ENCODE data around the gene DUSP1.

Gene DUSP1

DNA sequence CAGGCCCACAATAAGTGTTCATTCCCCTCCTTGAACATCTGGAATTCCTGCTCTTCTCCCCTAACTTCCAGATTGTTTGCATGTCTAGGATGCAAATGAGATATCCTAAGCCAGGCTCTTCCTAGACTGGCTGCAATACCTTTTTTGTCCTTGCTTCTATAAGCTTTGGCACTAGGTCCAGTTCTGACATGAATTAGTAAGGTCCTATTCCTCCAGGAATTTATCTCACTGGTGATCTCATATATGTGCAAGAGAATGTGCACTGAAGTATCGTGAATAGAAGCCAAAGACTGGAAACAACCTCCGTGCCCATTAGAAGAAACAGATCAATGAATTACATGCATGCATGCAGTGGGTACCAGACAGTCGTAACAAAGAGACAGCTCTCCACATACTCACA is 25.2 kb downstream of the DUSP1 start:
- DNase-seq (ENCODE audit: low read depth in 4 of 4, low spot score in 1 of 4), result no peak

DNA sequence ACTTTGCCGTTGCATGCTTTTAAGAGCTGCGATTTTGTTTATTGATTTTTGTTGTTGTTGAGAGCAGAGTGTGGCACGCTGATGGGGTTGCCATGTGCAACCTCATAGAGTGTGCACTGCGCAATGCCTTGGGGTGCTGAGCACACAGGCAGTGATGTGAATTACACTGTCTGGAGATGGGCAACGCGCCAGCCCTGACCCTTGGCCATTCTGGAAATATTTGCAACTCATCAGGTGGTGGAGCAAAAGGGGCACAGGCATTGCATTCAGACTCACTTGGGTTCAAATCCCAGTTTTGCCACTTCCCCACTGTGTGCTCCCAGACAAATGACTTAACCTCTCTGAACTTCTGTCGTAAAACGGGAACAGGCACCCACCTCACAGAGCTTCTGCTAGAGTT is 25.6 kb downstream of the DUSP1 start:
- DNase-seq (ENCODE audit: low read depth in 4 of 4, low spot score in 1 of 4), result no peak

DNA sequence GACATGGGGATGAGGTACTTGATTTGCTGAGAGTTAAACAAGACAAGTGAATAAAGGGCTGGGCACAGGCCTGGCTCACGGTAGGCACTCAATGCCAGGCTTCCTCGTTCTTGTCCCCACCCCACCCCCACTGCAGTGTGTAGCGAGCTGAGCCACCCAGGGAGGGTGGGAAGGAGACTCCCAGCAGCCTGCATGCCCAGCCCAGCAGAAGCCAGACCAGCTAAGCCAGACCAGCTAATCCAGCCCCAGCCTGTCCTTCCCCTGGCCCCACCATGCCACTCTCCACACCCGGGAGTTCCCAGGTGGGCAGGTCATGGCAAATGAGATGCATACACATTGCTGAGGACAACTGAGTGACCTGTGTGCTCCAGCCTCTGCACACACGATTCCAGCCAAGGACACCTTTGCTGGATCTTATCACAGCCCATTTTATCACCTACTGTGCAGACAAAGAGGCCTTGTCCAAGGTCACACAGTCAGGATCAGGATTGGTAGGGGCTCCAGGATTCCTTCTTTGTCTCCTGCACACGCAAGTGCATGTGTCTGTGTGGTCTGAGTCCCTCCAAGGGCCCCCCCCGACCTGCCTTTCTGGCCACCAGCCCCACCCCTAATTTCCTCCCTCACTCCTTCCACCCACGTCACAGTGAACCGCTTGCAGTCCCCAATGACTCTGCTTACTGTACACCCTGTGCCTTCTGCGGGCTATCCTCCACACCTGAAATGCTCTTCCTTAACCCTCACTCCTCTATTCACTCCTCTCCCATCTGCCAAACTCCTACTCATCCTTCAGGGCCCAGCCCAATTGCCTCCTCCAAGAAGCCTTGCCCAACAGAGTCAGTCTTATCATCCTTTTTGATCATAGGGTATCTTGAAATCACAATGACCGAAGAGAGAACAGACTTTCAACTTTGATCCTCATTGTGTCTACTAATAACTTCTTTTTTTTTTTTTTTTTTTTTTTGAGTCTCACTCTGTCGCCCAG is 26.6 kb downstream of the DUSP1 start:
- no peak for DNase-seq (ENCODE audit: low read depth in 4 of 4, low spot score in 1 of 4)

DNA sequence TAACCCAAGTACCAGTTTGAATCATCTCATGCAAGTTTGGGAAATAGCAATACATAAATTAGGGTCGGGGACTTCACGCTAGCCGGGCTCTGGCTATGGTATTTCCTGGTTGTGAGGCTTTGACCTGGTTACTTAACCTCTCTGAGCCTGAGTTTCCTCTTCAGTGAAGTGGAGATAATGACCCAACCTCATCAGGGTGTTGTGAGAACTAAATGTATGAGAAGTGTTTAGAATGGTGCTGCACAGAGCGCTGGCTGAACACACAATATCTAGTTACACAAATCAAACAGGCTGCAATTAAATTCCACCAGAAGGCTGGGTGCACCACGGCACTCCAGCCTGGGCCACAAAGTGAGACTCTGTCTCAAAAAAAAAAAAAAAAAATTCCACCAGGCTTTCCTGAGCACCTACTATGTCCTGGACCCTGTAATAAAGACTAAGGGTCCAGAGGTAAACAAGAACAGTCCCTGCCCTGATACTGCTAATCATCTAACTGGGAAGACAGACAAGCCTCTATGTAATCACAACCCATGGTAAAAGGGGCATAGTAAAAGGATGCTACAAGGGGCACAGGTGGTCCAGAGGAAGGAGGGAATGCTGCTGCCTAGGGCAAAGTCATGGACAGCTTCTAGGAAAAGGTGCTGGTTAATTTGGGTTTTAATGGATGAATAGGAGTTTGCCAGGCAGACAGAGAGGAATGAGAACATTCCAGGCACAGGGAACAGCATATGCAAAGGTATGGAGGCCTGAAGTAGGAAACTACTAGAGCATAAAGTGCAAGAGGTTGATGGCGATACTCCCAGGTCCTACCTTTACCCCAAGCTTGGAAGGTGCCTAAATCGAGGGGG is 27.7 kb downstream of the DUSP1 start:
- DNase-seq (ENCODE audit: low read depth in 4 of 4, low spot score in 1 of 4), result no peak

- DNase-seq (ENCODE audit: low read depth in 4 of 4, low spot score in 1 of 4), result no peak
Observed at GRCh38 chr5:172741206-172741582, 29.8 kb downstream of the DUSP1 start.

- DNase-seq (ENCODE audit: low read depth in 4 of 4, low spot score in 1 of 4), result no peak
Observed at GRCh38 chr5:172740428-172741205, 30.4 kb downstream of the DUSP1 start.

- DNase-seq (ENCODE audit: low read depth in 4 of 4, low spot score in 1 of 4), result no peak
Observed at GRCh38 chr5:172739375-172739774, 31.6 kb downstream of the DUSP1 start.

DNA sequence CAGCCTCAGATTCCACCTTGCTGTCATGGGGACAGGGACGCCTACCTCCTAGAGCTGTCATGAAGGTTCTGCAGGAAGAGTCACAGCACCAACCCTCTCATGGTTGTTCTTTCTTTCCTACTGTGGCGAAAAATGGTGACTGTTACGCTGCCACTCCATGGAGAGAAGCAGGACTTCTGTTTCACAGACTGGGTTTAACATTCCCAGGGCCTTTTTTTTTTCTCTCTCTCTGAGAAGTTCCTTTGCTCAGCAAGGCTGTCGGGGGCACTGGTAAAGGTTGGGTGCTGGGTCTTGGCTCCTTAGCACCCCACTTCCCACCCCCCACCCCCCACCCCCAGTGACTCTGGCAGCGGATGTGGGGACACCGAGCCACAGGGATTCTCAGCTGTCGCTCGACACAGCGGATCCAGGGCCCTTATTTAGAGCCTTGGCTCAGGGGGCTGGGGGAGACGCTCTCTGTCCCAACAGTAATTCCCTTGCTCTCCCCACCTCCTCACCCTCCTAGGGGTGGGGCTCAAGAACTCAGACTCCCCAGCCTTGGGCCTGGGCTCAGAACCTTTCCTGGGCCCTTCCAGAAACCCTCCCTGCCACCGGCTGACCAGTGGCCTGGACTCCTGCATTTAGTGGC is 34.4 kb downstream of the DUSP1 start:
- no peak for DNase-seq (ENCODE audit: low read depth in 4 of 4, low spot score in 1 of 4)

DNA sequence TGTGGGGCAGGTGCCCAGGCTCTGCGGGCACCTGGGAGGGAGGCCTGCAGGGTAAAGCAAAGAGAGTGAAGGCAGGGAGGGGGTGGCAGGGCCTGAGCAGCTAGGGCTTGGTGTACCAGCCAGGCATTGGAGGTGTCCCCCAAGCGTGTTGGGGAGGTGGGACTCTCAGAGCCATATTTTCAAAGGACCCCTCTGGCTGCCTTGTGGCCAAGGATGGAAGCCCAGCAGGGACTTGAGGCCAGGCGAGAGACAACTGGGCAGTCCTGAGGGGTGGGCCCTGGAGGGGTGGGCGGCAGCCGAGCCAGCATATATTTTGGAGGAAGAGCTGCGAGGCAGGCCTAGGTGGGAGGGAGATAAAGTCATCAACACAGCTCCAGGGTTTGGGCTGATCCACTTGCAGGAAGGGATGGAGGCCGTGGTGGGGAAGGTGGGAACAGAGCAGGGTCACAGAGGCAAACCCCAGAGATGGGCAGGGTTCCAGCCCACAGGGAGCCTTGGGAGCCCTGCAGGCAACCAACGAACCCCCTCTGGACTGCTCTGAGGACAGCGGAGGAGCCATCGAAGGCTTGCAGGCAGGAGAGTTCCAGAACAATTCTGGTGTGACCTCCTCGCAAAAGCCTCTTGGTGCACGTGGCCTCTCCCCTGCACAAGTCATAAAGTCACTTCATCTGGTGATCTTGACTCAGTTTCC is 35.7 kb downstream of the DUSP1 start:
- DNase-seq (ENCODE audit: low read depth in 4 of 4, low spot score in 1 of 4), result no peak

DNA sequence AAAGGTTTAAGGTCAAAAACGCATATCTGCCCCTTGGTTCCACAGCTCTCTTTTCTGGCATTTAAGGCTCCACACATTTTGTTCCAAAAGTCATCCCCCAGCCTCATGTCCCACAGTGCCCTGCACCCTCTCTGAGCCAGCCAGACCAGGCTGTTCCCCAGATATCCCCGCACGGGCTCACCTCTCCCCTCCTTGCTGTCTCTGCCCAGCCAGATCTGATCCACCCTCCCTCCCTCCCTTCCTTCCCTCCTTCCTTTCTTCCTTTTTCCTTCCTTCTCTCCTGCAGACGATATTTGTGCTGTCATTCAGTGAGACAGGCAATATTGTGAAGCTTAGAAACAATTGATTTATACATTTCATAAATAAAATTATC is 37.0 kb downstream of the DUSP1 start:
- DNase-seq (ENCODE audit: low read depth in 4 of 4, low spot score in 1 of 4), result no peak

- DNase-seq (ENCODE audit: low read depth in 4 of 4, low spot score in 1 of 4), result no peak
Observed at GRCh38 chr5:172733131-172733973, 37.6 kb downstream of the DUSP1 start.

DNA sequence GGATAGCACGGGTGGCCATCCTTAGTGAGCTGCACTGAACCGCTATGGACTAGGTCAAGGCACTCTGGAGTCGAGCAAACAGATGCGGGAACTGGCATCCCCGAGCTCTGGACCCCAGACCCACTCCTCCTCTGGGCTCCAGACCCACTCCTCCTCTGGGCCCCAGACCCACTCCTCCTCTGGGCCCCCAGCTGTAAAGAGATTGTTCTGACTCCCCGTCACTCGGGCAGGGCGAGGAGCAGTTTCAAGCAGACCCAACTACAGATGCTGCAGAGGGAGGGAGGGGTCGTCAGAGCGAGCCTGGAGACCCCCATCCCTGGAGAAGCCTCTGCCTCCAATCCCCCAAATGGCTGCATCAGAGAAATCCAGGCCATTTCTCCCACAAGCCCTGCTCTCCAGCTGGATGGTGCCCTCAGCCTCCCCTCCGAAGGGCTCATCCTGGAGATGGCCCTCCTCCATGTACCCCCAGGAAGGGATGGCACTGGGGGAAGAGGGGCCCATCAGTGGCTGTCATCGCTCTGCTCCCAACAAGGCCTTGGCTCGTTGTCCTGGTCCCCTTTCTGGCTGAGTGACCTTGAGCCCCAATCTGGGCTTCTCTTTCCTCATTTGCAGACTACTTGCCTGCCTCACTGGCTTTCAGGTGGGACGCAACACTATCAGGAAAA is 38.7 kb downstream of the DUSP1 start:
- DNase-seq (ENCODE audit: low read depth in 4 of 4, low spot score in 1 of 4), result no peak

GRCh38 chr5:172731680-172732074 is 39.3 kb downstream of the DUSP1 start:
- DNase-seq (ENCODE audit: low read depth in 4 of 4, low spot score in 1 of 4), result no peak

- no peak for DNase-seq (ENCODE audit: low read depth in 4 of 4, low spot score in 1 of 4)
Observed at GRCh38 chr5:172730981-172731679, 39.9 kb downstream of the DUSP1 start.

- DNase-seq (ENCODE audit: low read depth in 4 of 4, low spot score in 1 of 4), result no peak
Observed at GRCh38 chr5:172730222-172730621, 40.8 kb downstream of the DUSP1 start.

DNA sequence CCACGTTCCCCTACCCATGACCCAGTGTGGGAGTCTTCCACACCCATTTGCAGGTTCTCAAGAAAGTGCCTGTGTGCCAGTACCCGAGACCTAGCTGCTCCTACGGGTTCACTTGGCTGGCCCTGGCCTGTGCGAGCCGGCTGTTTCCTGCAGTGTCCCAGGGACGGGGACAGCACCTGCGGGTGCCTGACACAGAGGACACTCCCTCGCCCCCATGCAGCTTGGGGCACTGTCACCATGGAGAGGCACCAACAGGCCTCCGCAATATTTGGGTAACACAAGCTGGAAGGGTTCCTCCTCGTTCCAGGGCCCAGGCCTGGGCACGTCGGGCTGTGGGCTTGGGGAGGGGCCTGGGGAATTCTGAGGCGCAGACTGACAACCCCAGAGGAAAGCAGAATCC is 41.4 kb downstream of the DUSP1 start:
- DNase-seq (ENCODE audit: low read depth in 4 of 4, low spot score in 1 of 4), result no peak

DNA sequence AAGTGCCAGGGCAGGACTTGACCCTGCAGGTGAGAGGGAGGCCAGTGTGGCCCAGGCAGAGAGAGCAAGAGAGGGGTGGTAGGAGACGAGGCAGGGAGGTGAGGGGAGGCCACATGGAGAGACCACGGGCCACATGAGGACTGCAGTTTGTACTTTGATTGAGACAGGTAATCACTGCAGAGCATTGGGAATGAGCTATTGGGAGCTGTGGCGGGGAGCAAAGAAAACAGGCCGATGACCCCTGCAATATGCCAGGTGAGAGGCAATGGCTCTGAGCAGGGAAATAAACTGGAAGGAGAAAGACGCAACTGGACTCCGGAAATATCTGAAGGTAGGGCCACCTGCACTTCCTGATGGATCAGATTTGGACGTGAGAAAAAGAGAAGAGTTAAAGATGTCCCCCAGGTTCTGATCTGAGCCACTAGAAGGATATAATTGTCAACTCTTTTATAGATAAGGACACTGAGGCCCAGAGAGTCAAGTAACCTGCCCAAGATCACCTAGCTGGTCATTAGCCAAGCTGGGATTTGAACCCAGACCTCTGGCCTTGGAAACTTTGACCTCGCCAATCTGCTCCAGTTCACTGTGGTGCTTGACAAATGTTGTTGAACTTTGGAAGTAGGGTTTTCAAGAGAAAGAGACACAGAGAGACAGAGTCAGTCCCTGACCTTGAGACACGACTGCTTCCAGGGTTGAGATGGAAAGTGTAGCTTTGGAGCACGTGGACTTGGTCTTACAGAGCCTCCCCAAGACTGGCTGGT is 42.3 kb downstream of the DUSP1 start:
- DNase-seq (ENCODE audit: low read depth in 4 of 4, low spot score in 1 of 4), result no peak

GRCh38 chr5:172727551-172727950 is 43.4 kb downstream of the DUSP1 start:
- no peak for DNase-seq (ENCODE audit: low read depth in 4 of 4, low spot score in 1 of 4)

Data from stimulated activated CD4-positive, alpha-beta T cell treated with anti-CD3 and anti-CD28 coated beads, Interleukin-1b, Interleukin-23, amount 100 ng/mL, for 24 hours (primary cell).